Measurements from ENCODE around the gene MN1.

The MN1 gene

GRCh38 chr22:27791859-27792241 lies 9.7 kb downstream of the MN1 start:
- no peak overlapping the region for H3K27ac ChIP-seq
- no peak for DNase-seq (ENCODE audit: low spot score)
- ChIA-PET POLR2A (ENCODE audit: low non-redundant PET) (no interaction called here), CTCF (no interaction called here)
- no peak for TF ChIP-seq CTCF (conservative IDR thresholded peaks at IDR 0.05; ENCODE audit: low read depth)

GRCh38 chr22:27791159-27791858 lies 10.2 kb downstream of the MN1 start:
- DNase-seq (ENCODE audit: low spot score), result no peak
- ChIA-PET CTCF (no interaction called here), POLR2A (ENCODE audit: low non-redundant PET) (no interaction called here)
- TF ChIP-seq CTCF (conservative IDR thresholded peaks at IDR 0.05; ENCODE audit: low read depth), result no peak
- no peak overlapping the region for H3K27ac ChIP-seq

GRCh38 chr22:27790376-27791158 lies 11.0 kb downstream of the MN1 start:
- no peak for TF ChIP-seq CTCF (conservative IDR thresholded peaks at IDR 0.05; ENCODE audit: low read depth)
- ChIA-PET POLR2A (ENCODE audit: low non-redundant PET) (no interaction called here), CTCF (no interaction called here)
- no peak overlapping the region for H3K27ac ChIP-seq
- DNase-seq (ENCODE audit: low spot score), result no peak

GRCh38 chr22:27788500-27789288 lies 12.9 kb downstream of the MN1 start:
- CTCF ChIA-PET, result no interaction called here
- POLR2A ChIA-PET (ENCODE audit: low non-redundant PET), result no interaction called here
- TF ChIP-seq CTCF (conservative IDR thresholded peaks at IDR 0.05; ENCODE audit: low read depth), result no peak
- DNase-seq (ENCODE audit: low spot score), result no peak
- no peak overlapping the region for H3K27ac ChIP-seq

GRCh38 chr22:27786965-27787364 lies 14.6 kb downstream of the MN1 start:
- no peak for DNase-seq (ENCODE audit: low spot score)
- TF ChIP-seq CTCF (conservative IDR thresholded peaks at IDR 0.05; ENCODE audit: low read depth), result no peak
- ChIA-PET CTCF (no interaction called here), POLR2A (ENCODE audit: low non-redundant PET) (no interaction called here)
- H3K27ac ChIP-seq, result no peak overlapping the region

GRCh38 chr22:27786291-27786932 lies 15.1 kb downstream of the MN1 start:
- H3K27ac ChIP-seq, result peak overlapping the region; percentile 22; the same call in 1 of the 2 replicates
- ChIA-PET CTCF (no interaction called here), POLR2A (ENCODE audit: low non-redundant PET) (no interaction called here)
- TF ChIP-seq CTCF (conservative IDR thresholded peaks at IDR 0.05; ENCODE audit: low read depth), result no peak
- no peak for DNase-seq (ENCODE audit: low spot score)

All from RWPE1 (cell line).